PC-3 (cell line): ENCODE measurements around the gene DHX38.

Source experiments
- EZH2phosphoT487 ChIP-seq: fragments of 300-600 bp; sonication (generic); IDR thresholded peaks from 2 replicates; pipeline ENCODE4 v1.6.1; 2018; ENCODE audit warnings: mild to moderate bottlenecking, antibody characterized with exemption, low read length, borderline replicate concordance
- TF ChIP-seq, protein P1 (sequence below): fragments of 300-600 bp; sonication (generic); conservative IDR thresholded peaks from 2 replicates; pipeline ENCODE4 v1.5.1; 2017; ENCODE audit warnings: antibody characterized with exemption, low read depth, mild to moderate bottlenecking, low read length

DNA sequence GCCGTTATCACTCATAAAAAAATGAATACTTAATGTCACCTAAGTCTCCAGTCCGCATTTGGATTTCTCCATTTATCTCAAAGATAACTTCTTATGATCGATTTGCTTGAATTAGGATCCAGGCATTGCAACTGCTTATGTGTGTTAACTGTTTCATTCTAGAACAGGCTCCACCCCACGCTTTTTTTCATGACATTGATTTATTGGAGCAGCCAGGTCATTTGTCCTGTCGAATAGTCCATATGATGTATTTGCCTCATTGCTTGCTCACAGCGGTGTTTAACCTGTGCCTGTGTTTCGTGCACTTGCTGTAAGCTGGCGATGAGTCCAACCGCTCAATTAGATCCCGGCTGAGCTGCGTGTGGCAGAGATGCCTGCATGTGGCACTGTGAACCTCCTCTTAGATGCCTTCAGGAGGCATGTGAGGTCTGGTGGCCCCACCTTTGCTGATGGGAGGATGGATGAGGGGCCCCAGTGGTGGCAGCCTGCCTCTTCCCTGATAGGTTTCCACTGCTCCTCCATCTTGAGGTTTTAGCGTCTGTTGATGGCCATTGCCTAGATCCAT, 16.4 kb downstream of the DHX38 start:
- TF ChIP-seq, protein P1, sequence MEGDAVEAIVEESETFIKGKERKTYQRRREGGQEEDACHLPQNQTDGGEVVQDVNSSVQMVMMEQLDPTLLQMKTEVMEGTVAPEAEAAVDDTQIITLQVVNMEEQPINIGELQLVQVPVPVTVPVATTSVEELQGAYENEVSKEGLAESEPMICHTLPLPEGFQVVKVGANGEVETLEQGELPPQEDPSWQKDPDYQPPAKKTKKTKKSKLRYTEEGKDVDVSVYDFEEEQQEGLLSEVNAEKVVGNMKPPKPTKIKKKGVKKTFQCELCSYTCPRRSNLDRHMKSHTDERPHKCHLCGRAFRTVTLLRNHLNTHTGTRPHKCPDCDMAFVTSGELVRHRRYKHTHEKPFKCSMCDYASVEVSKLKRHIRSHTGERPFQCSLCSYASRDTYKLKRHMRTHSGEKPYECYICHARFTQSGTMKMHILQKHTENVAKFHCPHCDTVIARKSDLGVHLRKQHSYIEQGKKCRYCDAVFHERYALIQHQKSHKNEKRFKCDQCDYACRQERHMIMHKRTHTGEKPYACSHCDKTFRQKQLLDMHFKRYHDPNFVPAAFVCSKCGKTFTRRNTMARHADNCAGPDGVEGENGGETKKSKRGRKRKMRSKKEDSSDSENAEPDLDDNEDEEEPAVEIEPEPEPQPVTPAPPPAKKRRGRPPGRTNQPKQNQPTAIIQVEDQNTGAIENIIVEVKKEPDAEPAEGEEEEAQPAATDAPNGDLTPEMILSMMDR: no peak
- no peak for TF ChIP-seq EZH2phosphoT487
